Fibroblast of skin of right biceps (primary cell): ENCODE measurements around the gene CLDN3.

Experiments used
- DNase-seq: peaks from one replicate; pipeline ENCODE4 v3.0.0-alpha.2; 2013

The CLDN3 gene

GRCh38 chr7:73770860-73771670 lies 995 bp upstream of the CLDN3 start:
- no peak for DNase-seq

DNA sequence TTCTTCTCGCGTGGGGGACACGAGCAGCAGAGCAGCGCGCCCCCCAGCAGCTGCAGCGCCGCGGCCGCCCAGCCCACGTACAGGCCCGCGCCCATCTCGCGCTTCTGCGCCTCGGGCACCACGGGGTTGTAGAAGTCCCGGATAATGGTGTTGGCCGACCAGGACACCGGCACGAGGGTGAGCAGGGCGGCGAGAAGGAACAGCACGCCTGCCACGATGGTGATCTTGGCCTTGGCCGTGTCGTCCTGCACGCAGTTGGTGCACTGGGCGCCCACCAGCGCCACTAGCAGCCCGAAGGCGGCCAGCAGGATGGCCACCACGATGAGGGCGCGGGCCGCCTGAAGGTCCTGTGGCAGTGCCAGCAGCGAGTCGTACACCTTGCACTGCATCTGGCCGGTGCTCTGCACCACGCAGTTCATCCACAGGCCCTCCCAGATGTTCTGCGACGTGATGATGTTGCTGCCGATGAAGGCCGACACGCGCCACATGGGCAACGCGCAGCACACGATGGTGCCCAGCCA lies 529 bp downstream of the CLDN3 start:
- DNase-seq: no peak

DNA sequence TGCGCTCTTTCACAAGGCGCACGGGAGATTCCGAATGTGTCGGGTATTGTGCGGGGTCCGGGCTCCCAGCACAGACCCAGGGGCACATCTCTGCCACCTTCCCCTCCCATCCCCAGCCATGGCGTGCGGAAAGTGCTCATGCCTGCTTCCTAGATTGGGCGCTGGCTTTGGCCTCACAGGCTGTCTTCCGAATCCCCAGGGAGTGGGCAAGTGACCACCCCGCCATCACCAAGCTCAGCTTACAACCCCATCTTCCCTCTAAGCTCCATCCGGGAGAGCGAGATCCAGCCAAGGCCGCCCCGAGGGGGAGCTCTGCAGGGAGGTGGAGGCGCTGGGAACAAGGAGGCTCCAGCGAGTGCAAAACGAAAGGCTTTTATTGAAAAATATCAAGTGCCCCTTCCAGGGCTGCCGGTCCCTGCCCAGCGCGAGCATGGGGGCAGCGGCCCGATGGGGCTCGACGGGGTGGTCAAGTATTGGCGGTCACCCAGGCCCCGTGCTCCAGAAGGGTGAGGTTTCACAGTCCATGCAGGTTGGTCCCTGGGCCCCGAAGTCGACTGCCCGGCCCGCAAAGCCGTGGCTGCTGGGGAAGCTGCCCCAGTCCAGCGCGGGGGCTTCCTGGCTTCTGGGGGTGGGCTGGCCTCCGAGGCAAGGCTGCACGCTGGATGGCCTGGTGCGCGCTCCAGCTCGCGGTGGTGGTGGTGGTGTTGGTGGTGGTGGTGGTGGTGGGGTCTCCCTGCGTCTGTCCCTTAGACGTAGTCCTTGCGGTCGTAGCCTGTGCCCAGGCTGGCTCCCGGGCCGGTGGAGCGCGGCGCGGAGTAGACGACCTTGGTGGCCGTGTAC lies 1.2 kb downstream of the CLDN3 start:
- no peak for DNase-seq

DNA sequence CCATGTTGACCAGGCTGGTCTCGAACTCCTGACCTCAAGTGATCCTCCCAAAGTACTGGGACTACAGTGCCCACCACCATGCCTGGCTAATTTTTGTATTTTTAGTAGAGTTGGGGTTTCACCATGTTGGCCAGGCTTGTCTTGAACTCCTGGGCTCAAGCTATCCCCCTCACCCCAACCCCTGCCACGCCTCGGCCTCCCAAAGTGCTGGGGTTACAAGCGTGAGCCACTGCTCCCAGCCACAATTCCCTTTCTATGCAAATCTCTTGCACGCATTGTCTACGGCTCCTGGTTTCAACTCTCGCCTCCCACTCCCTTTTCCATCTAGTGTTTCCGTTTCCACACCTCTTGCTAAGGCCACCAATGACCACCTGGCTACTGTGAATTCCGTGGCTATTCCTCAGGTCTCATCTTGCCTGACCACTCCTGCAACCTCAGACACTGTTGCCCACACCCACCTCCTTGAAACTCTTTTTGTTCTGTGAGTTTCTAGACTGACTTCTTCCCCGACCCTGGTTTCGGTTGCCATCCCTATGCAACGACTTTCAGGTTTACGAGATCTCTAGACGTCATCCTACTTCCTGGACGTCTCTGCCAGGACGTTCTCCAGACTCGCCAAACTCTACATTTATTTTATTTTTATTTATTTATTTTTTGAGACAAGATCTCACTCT lies 3.4 kb downstream of the CLDN3 start:
- no peak for DNase-seq

DNA sequence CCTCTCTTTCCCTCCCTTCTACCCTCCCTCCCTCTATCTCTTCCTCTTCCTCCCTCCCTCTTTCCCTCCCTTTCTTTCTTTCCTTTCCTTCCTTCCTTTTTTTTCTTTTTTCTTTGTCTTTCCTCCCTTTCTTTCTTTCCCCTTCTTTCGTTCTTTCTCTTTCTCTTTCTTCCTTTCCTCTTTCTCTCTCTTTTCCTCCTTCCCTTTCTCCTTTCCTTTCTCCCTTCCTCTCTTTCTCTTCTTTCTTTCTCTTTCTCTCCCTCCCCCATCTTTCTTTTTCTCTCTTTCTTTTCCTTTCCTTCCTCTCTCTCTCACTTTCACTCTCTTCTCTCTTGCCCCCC lies 7.4 kb downstream of the CLDN3 start:
- DNase-seq: no peak

- DNase-seq: no peak
These were observed 8.0 kb downstream of the CLDN3 start for GRCh38 chr7:73761854-73762658.

GRCh38 chr7:73758581-73759138 lies 11.4 kb downstream of the CLDN3 start:
- no peak for DNase-seq

GRCh38 chr7:73749931-73750776 lies 19.9 kb downstream of the CLDN3 start:
- no peak for DNase-seq

GRCh38 chr7:73746378-73746777 lies 23.7 kb downstream of the CLDN3 start:
- DNase-seq: no peak

DNA sequence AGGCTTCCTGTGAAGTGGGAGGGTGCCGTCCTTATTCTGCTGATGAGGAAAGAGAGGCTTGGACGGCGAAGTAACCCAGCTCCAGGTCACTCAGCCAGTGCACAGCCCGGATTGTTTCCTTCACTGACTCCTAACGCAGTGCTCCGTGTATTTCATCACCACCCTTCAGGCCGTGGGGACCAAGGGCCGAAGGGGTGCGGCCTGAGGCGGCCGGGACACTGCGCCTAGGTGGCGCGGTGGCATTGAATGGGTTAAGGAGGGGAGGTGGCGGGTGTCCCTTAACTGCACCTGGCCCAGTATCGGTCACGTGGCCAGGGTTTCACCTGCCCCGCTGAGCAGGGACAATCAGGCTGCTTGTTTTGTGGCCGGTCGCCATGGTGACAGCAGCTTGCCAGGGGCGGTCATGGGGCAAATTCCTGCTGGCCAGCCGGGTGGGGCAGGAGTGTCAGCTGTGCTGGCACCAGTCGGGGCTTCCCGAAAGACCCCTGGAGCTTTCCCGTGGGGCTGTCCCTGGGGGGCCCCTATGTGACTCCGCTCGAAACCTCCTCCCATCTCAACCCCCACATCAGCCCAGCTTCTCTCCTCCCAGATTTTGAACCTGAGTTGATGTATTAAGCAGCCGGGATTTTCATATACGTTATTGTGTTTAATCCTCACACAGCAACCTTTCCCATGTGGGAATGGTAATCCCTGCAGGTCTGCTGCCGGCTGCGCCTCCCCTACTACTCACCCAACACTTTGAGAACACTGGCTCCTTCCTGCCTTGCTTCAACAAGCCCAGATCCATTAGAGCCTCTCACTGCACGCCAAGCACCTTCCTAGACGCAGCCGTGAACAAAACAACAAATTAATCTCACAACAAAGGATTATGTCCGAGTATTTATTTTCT lies 27.1 kb downstream of the CLDN3 start:
- no peak for DNase-seq

GRCh38 chr7:73742338-73742752 lies 27.7 kb downstream of the CLDN3 start:
- no peak for DNase-seq

DNA sequence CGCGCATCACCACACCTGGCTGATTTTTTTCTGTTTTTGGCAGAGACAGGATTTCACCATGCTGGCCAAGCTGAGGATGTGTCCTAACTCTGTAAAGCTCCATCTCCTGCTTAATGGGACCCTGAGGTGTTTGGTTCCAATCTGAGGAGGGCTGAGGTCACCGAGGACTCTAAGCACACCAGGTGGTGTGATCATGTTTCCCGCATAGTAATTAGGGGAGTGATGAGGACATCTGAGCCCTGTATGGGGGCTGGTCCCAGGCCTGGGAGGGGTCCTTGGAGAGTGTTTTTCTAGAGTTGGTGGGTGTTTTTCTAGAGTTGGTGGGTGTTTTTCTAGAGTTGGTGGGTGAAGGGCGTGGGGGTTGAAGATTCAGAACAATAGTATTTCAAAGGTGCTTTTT lies 28.5 kb downstream of the CLDN3 start:
- no peak for DNase-seq

DNA sequence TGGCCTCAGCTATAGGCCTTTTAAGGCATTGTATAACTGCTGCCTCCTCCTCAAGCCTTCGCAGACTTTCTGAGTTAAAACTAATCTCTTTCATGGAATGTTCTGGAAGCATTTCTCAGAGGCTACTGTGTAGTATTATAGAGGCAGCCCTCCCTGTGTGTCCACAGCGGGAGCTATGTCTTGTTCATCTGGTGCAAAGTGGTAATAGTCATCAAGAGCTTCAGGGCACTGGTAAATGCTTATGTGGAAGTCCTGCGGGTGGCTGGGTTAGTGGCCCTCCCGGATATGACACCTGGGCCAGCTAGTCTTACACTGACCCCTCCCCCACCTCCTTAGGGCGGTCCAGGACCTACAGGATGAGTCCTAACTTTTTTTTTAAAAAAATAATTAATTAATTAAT lies 29.3 kb downstream of the CLDN3 start:
- no peak for DNase-seq

GRCh38 chr7:73740212-73740611 lies 29.9 kb downstream of the CLDN3 start:
- no peak for DNase-seq

- DNase-seq: no peak
These were observed 30.7 kb downstream of the CLDN3 start for GRCh38 chr7:73739387-73739767.

DNA sequence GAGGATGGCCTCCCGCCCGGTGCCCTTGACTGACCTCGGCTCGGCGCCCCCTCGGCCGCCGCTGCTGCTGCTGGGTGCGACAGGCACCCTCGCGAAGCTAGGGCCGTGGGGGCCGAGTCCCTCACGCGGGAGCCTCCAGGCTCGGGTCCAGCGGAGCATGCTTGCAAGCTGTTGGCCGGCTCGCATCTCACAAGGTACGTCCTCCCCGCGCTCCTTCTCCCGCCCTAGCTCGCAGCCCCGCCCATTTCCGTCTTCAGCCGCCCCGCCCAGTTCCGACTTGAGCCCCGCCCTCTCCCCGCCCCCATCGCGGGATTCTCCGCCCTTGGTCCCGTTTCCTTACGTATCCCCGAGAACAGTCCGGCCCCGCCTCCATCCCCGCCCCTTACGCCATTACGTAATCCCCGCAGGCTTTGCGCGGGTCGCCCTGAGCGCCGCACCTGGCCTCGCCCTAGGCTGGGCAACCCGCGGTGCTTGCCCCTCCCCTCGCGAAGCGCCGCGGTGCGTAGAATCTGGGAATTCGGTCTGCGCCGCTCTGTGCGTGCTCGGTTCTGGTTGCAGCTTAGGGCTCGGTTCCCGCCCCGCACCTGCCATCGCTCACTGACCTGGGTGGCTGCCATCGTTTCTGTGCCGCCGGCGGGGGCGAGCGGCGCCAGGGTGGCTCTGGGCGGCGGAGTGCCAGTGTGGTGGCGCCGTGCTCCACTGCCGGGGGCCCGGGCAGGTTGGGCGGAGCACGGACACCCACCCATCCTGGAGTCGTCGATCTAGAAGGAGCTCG lies 31.3 kb downstream of the CLDN3 start, which contains the start of gene ABHD11:
TSS of gene ABHD11 (minus strand) at position 191 of the 775 bp plus-strand sequence. CDS start at position 159, 32 bp downstream.
- peak; percentile 94 for DNase-seq

GRCh38 chr7:73738220-73738611 lies 31.9 kb downstream of the CLDN3 start:
- peak; percentile 55 for DNase-seq

- DNase-seq: no peak
These were observed 32.4 kb downstream of the CLDN3 start for GRCh38 chr7:73737491-73738219.

DNA sequence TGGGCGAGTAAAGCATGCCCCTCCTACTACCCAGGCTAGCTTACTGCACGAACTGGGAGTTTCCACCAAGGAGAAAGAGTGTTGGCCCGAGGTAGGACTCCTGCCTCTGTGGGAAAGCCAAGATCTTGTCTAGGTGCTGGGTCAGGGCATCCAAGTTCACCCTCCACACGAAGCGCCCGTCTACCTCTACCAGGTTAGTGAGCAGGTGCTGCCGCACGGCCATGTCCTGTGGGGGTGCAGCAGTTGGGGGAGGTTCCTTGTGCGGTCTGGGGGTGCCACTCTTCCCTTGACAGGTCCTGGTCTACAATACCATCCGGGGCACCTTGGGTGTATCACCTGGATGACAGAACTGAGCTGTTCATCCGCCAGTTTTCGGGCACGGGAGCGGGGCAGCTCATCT lies 33.2 kb downstream of the CLDN3 start:
- DNase-seq: no peak
